COLO829 (cell line): ENCODE data around the gene MAP1LC3B.
"Not testable (repeated sequence)": the region's sequence is repeated elsewhere in the genome, so short reads cannot be mapped to it uniquely, and the experiment has no call there.

ENCODE experiments used
- DNase-seq: peaks from one replicate; pipeline ENCODE4 v3.0.0; 2012; ENCODE audit warnings: low spot score

MAP1LC3B gene

GRCh38 chr16:87360862-87361610 is 31.1 kb upstream of the MAP1LC3B start:
- DNase-seq = no peak

- DNase-seq = no peak
Measured at GRCh38 chr16:87361916-87362619, 30.1 kb upstream of the MAP1LC3B start.

GRCh38 chr16:87362828-87363559 is 29.1 kb upstream of the MAP1LC3B start:
- not testable (repeated sequence) for DNase-seq

- no peak for DNase-seq
Measured at GRCh38 chr16:87363771-87364455, 28.2 kb upstream of the MAP1LC3B start.

GRCh38 chr16:87365021-87365713 is 27.0 kb upstream of the MAP1LC3B start:
- DNase-seq = no peak

GRCh38 chr16:87366288-87366687 is 25.8 kb upstream of the MAP1LC3B start:
- no peak for DNase-seq

GRCh38 chr16:87366930-87367329 is 25.2 kb upstream of the MAP1LC3B start:
- DNase-seq = no peak

- DNase-seq = no peak
Measured at GRCh38 chr16:87367529-87367928, 24.6 kb upstream of the MAP1LC3B start.

GRCh38 chr16:87368029-87368770 is 23.9 kb upstream of the MAP1LC3B start:
- no peak for DNase-seq

- DNase-seq = no peak
Measured at GRCh38 chr16:87369117-87369765, 22.9 kb upstream of the MAP1LC3B start.

- DNase-seq = no peak
Measured at GRCh38 chr16:87369796-87370719, 22.1 kb upstream of the MAP1LC3B start.

- no peak for DNase-seq
Measured at GRCh38 chr16:87371261-87371866, 20.8 kb upstream of the MAP1LC3B start.

GRCh38 chr16:87372305-87372704 is 19.8 kb upstream of the MAP1LC3B start:
- DNase-seq = no peak

- DNase-seq = no peak
Measured at GRCh38 chr16:87374313-87374712, 17.8 kb upstream of the MAP1LC3B start.

GRCh38 chr16:87375426-87376135 is 16.6 kb upstream of the MAP1LC3B start:
- DNase-seq = no peak

GRCh38 chr16:87376660-87377059 is 15.5 kb upstream of the MAP1LC3B start:
- DNase-seq = no peak

GRCh38 chr16:87379312-87379752 is 12.8 kb upstream of the MAP1LC3B start:
- not testable (repeated sequence) for DNase-seq

- no peak for DNase-seq
Measured at GRCh38 chr16:87380403-87380802, 11.7 kb upstream of the MAP1LC3B start.
